Activated CD4-positive, alpha-beta memory T cell treated with anti-CD3 and anti-CD28 coated beads for 36 hours (primary cell): ENCODE measurements around the gene PHTF2. TPM values are rescaled to one million over a fixed set of nuclear protein-coding genes. Genes with fewer than 3 reads are reported as not detected.

Source experiments
- total RNA-seq, 2 experiments: library from RNA; stranded (reverse); gene quantifications; one replicate each; pipeline ENCODE4 v1.2.3, GENCODE V29; 2021

PHTF2 gene
- total RNA-seq, 2 experiments from 2014 or later: 40.8 to 41.2 TPM

Other genes starting within 250 kb of the PHTF2 start
- 10 to 100 TPM; 18.5 to 21.1 TPM for gene RSBN1L, start 102.3 kb upstream of the PHTF2 start, total RNA-seq
- 10 to 100 TPM; 14.2 to 15.5 TPM for gene TMEM60, start 339 bp upstream of the PHTF2 start, total RNA-seq